ENCODE data around the gene NDUFA8. TPM values are rescaled to one million over a fixed set of nuclear protein-coding genes. Genes with fewer than 3 reads are reported as not detected.
A peak's percentile ranks its signal among the peaks of the same experiment; 100 is the strongest.

Gene NDUFA8
- total RNA-seq, 2 experiments from 2014 or later, result 45.5 to 47.9 TPM

DNA sequence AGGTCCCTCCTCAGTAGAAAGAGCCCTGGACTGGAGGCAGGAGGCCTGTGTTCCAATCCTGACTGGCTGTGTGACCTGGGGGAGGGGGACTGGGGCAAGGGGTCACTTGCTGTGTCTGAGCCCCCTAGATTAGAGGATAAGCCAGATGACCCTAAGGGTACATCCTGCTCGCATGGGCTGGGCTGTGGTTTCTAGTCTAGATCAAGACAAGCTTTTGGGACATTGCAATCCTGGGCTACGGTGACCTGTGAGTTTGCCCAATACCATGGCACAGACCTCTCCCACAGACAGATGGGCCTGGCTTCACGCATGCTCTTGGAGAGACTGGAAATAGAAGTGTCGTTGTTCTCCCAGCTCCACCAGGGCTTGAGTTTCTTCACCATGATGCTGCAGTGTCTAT lies 27.0 kb downstream of the NDUFA8 start:
- DNase-seq, result no peak
- Mint-ChIP-seq H3K27ac (no peak overlapping the region), H3K27me3 (ENCODE audit: low read depth) (peaks cover 2% of the 10 kb centered on the region), H3K9me3 (no peaks in the 10 kb centered on the region), H3K36me3 (ENCODE audit: low read depth) (no peaks in the 10 kb centered on the region), H3K4me3 (no peak overlapping the region), H3K4me1 (ENCODE audit: low read depth) (no peaks in the 10 kb centered on the region)
- intact Hi-C loops (cut with micrococcal nuclease), result no loop called here
- CTCF ChIA-PET, result interaction anchor here (5.1 kb wide), 1 partner anchor 9 kb away, joined by 29 read pairs; no protein-coding TSS in a partner anchor

- no peak for DNase-seq
- Mint-ChIP-seq H3K4me3 (no peak overlapping the region), H3K9me3 (no peaks in the 10 kb centered on the region), H3K4me1 (ENCODE audit: low read depth) (peaks cover 2% of the 10 kb centered on the region), H3K36me3 (ENCODE audit: low read depth) (no peaks in the 10 kb centered on the region), H3K27me3 (ENCODE audit: low read depth) (peaks cover 5% of the 10 kb centered on the region), H3K27ac (no peak overlapping the region)
- CTCF ChIA-PET, result interaction anchor here (0.6 kb wide), 1 partner anchor 219 kb away, joined by 3 read pairs; no protein-coding TSS in a partner anchor
- intact Hi-C loops (cut with micrococcal nuclease), result no loop called here
Measured at GRCh38 chr9:122131401-122132001, 28.1 kb downstream of the NDUFA8 start.

GRCh38 chr9:122130837-122131236 lies 28.7 kb downstream of the NDUFA8 start:
- Mint-ChIP-seq H3K4me1 (ENCODE audit: low read depth) (peaks cover 8% of the 10 kb centered on the region), H3K4me3 (no peak overlapping the region), H3K36me3 (ENCODE audit: low read depth) (no peaks in the 10 kb centered on the region), H3K27me3 (ENCODE audit: low read depth) (peaks cover 12% of the 10 kb centered on the region), H3K9me3 (no peaks in the 10 kb centered on the region), H3K27ac (no peak overlapping the region)
- intact Hi-C loops (cut with micrococcal nuclease), result no loop called here
- no peak for DNase-seq
- CTCF ChIA-PET, result no interaction called here

GRCh38 chr9:122129969-122130368 lies 29.6 kb downstream of the NDUFA8 start:
- intact Hi-C loops (cut with micrococcal nuclease), result loop anchor here (5.0 to 10.0 kb wide), 4 partner anchors 65 to 1215 kb away; no protein-coding TSS in a partner anchor
- H3K27ac Mint-ChIP-seq, result no peak overlapping the region
- peaks cover 11% of the 10 kb centered on the region for H3K4me1 Mint-ChIP-seq (ENCODE audit: low read depth)

DNA sequence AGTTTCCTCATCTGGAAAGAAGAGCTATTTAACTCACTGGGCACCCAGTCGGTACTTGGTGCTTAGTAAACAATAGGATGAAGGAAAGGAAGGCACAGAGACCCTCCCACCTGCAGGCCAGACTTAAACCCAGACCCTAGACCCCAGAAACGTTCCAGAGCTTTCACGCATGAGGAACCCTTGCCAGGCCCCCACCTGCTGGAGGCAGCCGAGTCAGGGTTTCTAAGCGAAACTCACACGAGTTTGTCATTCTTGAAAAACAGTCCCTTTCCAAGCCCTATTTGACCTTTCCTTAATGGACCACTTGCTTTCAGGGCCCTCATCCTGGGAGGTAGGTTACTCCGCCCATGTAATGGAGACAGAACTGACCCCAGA lies 30.6 kb downstream of the NDUFA8 start:
- peaks cover 24% of the 10 kb centered on the region for H3K27me3 Mint-ChIP-seq (ENCODE audit: low read depth)
- intact Hi-C loops (cut with micrococcal nuclease), result loop anchor here (5.0 to 10.0 kb wide), 4 partner anchors 66 to 1216 kb away; no protein-coding TSS in a partner anchor
- H3K9me3 Mint-ChIP-seq, result no peaks in the 10 kb centered on the region
- H3K4me3 Mint-ChIP-seq, result no peak overlapping the region
- peaks cover 11% of the 10 kb centered on the region for H3K4me1 Mint-ChIP-seq (ENCODE audit: low read depth)
- CTCF ChIA-PET, result interaction anchor here (1.8 to 8.6 kb wide), 2 partner anchors 30 to 222 kb away, joined by 11 to 139 read pairs; no protein-coding TSS in a partner anchor
- H3K36me3 Mint-ChIP-seq (ENCODE audit: low read depth), result no peaks in the 10 kb centered on the region
- DNase-seq, result no peak
- no peak overlapping the region for H3K27ac Mint-ChIP-seq

More at GRCh38 chr9:122129969-122130368, 29.6 kb downstream of the NDUFA8 start:
- DNase-seq, result no peak
- no peak overlapping the region for H3K4me3 Mint-ChIP-seq
- no peaks in the 10 kb centered on the region for H3K9me3 Mint-ChIP-seq
- CTCF ChIA-PET, result interaction anchor here (1.8 to 8.6 kb wide), 2 partner anchors 31 to 221 kb away, joined by 11 to 139 read pairs; no protein-coding TSS in a partner anchor
- peaks cover 20% of the 10 kb centered on the region for H3K27me3 Mint-ChIP-seq (ENCODE audit: low read depth)
- no peaks in the 10 kb centered on the region for H3K36me3 Mint-ChIP-seq (ENCODE audit: low read depth)

- DNase-seq, result no peak
- no peak overlapping the region for H3K4me3 Mint-ChIP-seq
- CTCF ChIA-PET, result interaction anchor here (0.8 to 8.6 kb wide), 4 partner anchors 11 to 223 kb away, joined by 3 to 139 read pairs (median 8); no protein-coding TSS in a partner anchor
- no peaks in the 10 kb centered on the region for H3K9me3 Mint-ChIP-seq
- no peaks in the 10 kb centered on the region for H3K36me3 Mint-ChIP-seq (ENCODE audit: low read depth)
- H3K27me3 Mint-ChIP-seq (ENCODE audit: low read depth), result peaks cover 24% of the 10 kb centered on the region
- peaks cover 11% of the 10 kb centered on the region for H3K4me1 Mint-ChIP-seq (ENCODE audit: low read depth)
- H3K27ac Mint-ChIP-seq, result no peak overlapping the region
- intact Hi-C loops (cut with micrococcal nuclease), result loop anchor here (5.0 to 10.0 kb wide), 4 partner anchors 67 to 1217 kb away; no protein-coding TSS in a partner anchor
Measured at GRCh38 chr9:122128007-122128968, 31.3 kb downstream of the NDUFA8 start.

DNA sequence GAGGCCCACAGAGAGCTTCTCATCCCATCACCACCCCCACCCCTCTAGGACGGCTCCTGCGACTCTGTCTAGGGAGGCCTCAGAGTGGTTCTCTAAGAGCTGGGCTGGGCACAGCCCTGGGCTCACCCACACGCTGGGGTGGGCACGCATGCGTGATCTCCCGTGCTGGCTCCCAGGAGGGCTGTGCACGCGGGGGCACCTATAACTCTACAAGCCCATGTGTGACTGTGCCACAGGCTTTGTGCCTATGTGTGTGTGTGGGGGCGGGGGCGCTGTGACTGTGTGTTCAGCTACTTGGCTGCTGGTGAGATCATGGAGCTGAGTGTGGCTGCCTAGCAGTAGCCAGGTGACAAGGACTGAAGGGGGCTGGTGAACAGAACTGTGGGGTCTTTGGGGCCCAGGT lies 32.2 kb downstream of the NDUFA8 start:
- H3K27me3 Mint-ChIP-seq (ENCODE audit: low read depth), result peaks cover 24% of the 10 kb centered on the region
- no peaks in the 10 kb centered on the region for H3K9me3 Mint-ChIP-seq
- CTCF ChIA-PET, result interaction anchor here (0.6 to 8.6 kb wide), 6 partner anchors 28 to 224 kb away, joined by 3 to 139 read pairs (median 3); no protein-coding TSS in a partner anchor
- no peak overlapping the region for H3K4me3 Mint-ChIP-seq
- peaks cover 11% of the 10 kb centered on the region for H3K4me1 Mint-ChIP-seq (ENCODE audit: low read depth)
- H3K36me3 Mint-ChIP-seq (ENCODE audit: low read depth), result no peaks in the 10 kb centered on the region
- intact Hi-C loops (cut with micrococcal nuclease), result loop anchor here (2.0 to 10.0 kb wide), 5 partner anchors 67 to 1217 kb away; partner anchors contain the start of genes MRRF and RBM18
- DNase-seq, result no peak
- no peak overlapping the region for H3K27ac Mint-ChIP-seq

GRCh38 chr9:122126331-122127261 lies 33.0 kb downstream of the NDUFA8 start:
- H3K27me3 Mint-ChIP-seq (ENCODE audit: low read depth), result peaks cover 24% of the 10 kb centered on the region
- CTCF ChIA-PET, result interaction anchor here (0.6 to 8.6 kb wide), 16 partner anchors 11 to 228 kb away, joined by 3 to 188 read pairs (median 6); no protein-coding TSS in a partner anchor
- no peak overlapping the region for H3K27ac Mint-ChIP-seq
- H3K9me3 Mint-ChIP-seq, result no peaks in the 10 kb centered on the region
- H3K4me3 Mint-ChIP-seq, result peak overlapping the region; percentile 33
- H3K36me3 Mint-ChIP-seq (ENCODE audit: low read depth), result no peaks in the 10 kb centered on the region
- intact Hi-C loops (cut with micrococcal nuclease), result loop anchor here (2.0 to 10.0 kb wide), 5 partner anchors 68 to 1218 kb away; partner anchors contain the start of genes MRRF and RBM18
- peaks cover 11% of the 10 kb centered on the region for H3K4me1 Mint-ChIP-seq (ENCODE audit: low read depth)
- peak; percentile 19 for DNase-seq

- no peak for DNase-seq
- intact Hi-C loops (cut with micrococcal nuclease), result loop anchor here (1.0 to 10.0 kb wide), 8 partner anchors 69 to 1219 kb away; partner anchors contain the start of genes MRRF and RBM18
- CTCF ChIA-PET, result interaction anchor here (0.8 to 8.6 kb wide), 26 partner anchors 9 to 690 kb away, joined by 3 to 188 read pairs (median 5); partner anchors contain the start of genes MORN5 and NDUFA8
- H3K36me3 Mint-ChIP-seq (ENCODE audit: low read depth), result no peaks in the 10 kb centered on the region
- H3K27ac Mint-ChIP-seq, result no peak overlapping the region
- H3K27me3 Mint-ChIP-seq (ENCODE audit: low read depth), result peaks cover 24% of the 10 kb centered on the region
- H3K4me3 Mint-ChIP-seq, result no peak overlapping the region
- peaks cover 11% of the 10 kb centered on the region for H3K4me1 Mint-ChIP-seq (ENCODE audit: low read depth)
- H3K9me3 Mint-ChIP-seq, result no peaks in the 10 kb centered on the region
Measured at GRCh38 chr9:122125509-122126330, 33.9 kb downstream of the NDUFA8 start.

- Mint-ChIP-seq H3K4me1 (ENCODE audit: low read depth) (peaks cover 11% of the 10 kb centered on the region), H3K36me3 (ENCODE audit: low read depth) (no peaks in the 10 kb centered on the region), H3K27ac (no peak overlapping the region), H3K9me3 (no peaks in the 10 kb centered on the region), H3K4me3 (no peak overlapping the region), H3K27me3 (ENCODE audit: low read depth) (peaks cover 22% of the 10 kb centered on the region)
- intact Hi-C loops (cut with micrococcal nuclease), result loop anchor here (1.0 to 10.0 kb wide), 7 partner anchors 70 to 1220 kb away; no protein-coding TSS in a partner anchor
- CTCF ChIA-PET, result interaction anchor here (0.6 to 8.6 kb wide), 39 partner anchors 9 to 1646 kb away, joined by 3 to 188 read pairs (median 4); partner anchors contain the start of genes MORN5 and NDUFA8
- peak; percentile 84 for DNase-seq
Measured at GRCh38 chr9:122125158-122125508, 34.4 kb downstream of the NDUFA8 start.

Data from activated naive CD4-positive, alpha-beta T cell treated with anti-CD3 and anti-CD28 coated beads for 36 hours (primary cell).